ENCODE results near the gene USP8.

DNA sequence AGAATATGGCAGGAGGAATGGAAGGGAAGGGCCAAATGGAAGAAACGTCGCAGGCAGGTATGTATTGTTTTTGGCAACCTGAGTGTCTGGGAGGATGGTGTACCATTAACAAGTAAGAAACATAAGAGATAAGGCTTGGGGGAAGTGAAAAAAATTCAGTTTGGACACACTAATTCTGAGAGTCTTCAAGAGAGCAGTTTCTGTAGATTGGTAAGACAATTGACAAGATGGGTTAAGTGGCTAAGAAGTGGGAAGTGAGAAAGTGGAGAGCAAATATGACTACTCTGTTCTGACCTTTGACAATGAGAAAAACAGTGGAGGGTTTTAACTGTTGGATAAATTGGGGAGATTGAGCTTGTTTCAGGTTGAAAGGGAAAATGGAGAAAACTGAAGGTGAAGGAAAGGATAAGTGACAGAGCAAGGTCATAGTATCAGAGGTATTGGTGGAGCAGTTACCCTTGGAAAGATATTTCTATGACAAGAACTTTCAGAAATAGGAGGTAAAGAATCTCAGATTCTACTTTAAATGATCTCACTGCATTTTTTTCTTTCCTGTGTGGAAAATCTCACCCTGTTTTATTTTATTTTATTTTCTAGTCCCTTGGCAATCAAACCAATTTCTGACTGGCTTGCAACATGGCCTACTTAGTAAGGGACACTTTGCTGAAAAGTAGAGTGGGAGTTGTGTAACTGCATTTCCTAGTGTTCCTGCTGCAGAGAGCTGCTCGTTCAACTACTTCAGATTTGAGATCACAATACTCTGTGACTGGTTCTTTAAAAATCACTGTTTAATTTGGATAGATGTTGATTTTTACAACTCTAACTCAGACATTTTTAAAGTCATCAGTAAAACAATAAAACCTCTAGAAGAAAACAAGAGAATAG is 46.1 kb upstream of the USP8 start:
- TF ChIP-seq, protein P1, sequence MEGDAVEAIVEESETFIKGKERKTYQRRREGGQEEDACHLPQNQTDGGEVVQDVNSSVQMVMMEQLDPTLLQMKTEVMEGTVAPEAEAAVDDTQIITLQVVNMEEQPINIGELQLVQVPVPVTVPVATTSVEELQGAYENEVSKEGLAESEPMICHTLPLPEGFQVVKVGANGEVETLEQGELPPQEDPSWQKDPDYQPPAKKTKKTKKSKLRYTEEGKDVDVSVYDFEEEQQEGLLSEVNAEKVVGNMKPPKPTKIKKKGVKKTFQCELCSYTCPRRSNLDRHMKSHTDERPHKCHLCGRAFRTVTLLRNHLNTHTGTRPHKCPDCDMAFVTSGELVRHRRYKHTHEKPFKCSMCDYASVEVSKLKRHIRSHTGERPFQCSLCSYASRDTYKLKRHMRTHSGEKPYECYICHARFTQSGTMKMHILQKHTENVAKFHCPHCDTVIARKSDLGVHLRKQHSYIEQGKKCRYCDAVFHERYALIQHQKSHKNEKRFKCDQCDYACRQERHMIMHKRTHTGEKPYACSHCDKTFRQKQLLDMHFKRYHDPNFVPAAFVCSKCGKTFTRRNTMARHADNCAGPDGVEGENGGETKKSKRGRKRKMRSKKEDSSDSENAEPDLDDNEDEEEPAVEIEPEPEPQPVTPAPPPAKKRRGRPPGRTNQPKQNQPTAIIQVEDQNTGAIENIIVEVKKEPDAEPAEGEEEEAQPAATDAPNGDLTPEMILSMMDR (IDR thresholded peaks at IDR 0.05): no peak
- no peak for TF ChIP-seq POLR2AphosphoS5 (IDR thresholded peaks at IDR 0.05)
- TF ChIP-seq POLR2A (IDR thresholded peaks at IDR 0.05): no peak
